ENCODE measurements around the gene FITM2.

Gene FITM2

GRCh38 chr20:44282192-44282591, 28.8 kb downstream of the FITM2 start:
- DNase-seq (ENCODE audit: low read depth in 2 of 2), result no peak

- no peak for DNase-seq (ENCODE audit: low read depth in 2 of 2)
Observed at GRCh38 chr20:44280387-44280786, 30.6 kb downstream of the FITM2 start.

GRCh38 chr20:44279228-44279627, 31.8 kb downstream of the FITM2 start:
- no peak for DNase-seq (ENCODE audit: low read depth in 2 of 2)

- no peak for DNase-seq (ENCODE audit: low read depth in 2 of 2)
Observed at GRCh38 chr20:44274303-44275017, 36.5 kb downstream of the FITM2 start.

GRCh38 chr20:44273231-44274215, 37.5 kb downstream of the FITM2 start:
- DNase-seq (ENCODE audit: low read depth in 2 of 2), result no peak

GRCh38 chr20:44271915-44272663, 38.9 kb downstream of the FITM2 start:
- DNase-seq (ENCODE audit: low read depth in 2 of 2), result no peak

GRCh38 chr20:44268802-44269201, 42.2 kb downstream of the FITM2 start:
- DNase-seq (ENCODE audit: low read depth in 2 of 2), result no peak

GRCh38 chr20:44264287-44264686, 46.7 kb downstream of the FITM2 start:
- DNase-seq (ENCODE audit: low read depth in 2 of 2), result no peak

GRCh38 chr20:44258226-44258890, 52.6 kb downstream of the FITM2 start:
- no peak for DNase-seq (ENCODE audit: low read depth in 2 of 2)

GRCh38 chr20:44256961-44257360, 54.0 kb downstream of the FITM2 start:
- DNase-seq (ENCODE audit: low read depth in 2 of 2), result no peak

GRCh38 chr20:44255942-44256341, 55.1 kb downstream of the FITM2 start:
- no peak for DNase-seq (ENCODE audit: low read depth in 2 of 2)

- no peak for DNase-seq (ENCODE audit: low read depth in 2 of 2)
Observed at GRCh38 chr20:44254073-44254472, 56.9 kb downstream of the FITM2 start.

GRCh38 chr20:44253528-44253927, 57.5 kb downstream of the FITM2 start:
- DNase-seq (ENCODE audit: low read depth in 2 of 2), result no peak
